Superior temporal gyrus (tissue), 1 donor: ENCODE measurements around the gene RGS8.

ENCODE experiments used
- DNase-seq: peaks from one replicate; pipeline ENCODE4 v3.0.0-alpha.2; 2016; ENCODE audit errors: extremely low spot score

The RGS8 gene

GRCh38 chr1:182684116-182684828 lies at the start of gene RGS8:
RGS8 (minus strand) TSS chr1:182684587; CDS start chr1:182669649, 14,938 bp downstream.
- DNase-seq = no peak

- no peak for DNase-seq
These were observed 47.6 kb upstream of the RGS8 start for GRCh38 chr1:182731852-182732575.

GRCh38 chr1:182726912-182727311 lies 42.5 kb upstream of the RGS8 start:
- no peak for DNase-seq

GRCh38 chr1:182725259-182726255 lies 41.2 kb upstream of the RGS8 start:
- no peak for DNase-seq

GRCh38 chr1:182724215-182724614 lies 39.8 kb upstream of the RGS8 start:
- DNase-seq = no peak

GRCh38 chr1:182723200-182723599 lies 38.8 kb upstream of the RGS8 start:
- DNase-seq = no peak

GRCh38 chr1:182721525-182721924 lies 37.1 kb upstream of the RGS8 start:
- no peak for DNase-seq

GRCh38 chr1:182720463-182720862 lies 36.1 kb upstream of the RGS8 start:
- no peak for DNase-seq

- no peak for DNase-seq
These were observed 35.2 kb upstream of the RGS8 start for GRCh38 chr1:182719553-182719952.

GRCh38 chr1:182718311-182718710 lies 33.9 kb upstream of the RGS8 start:
- DNase-seq = no peak

- DNase-seq = no peak
These were observed 32.6 kb upstream of the RGS8 start for GRCh38 chr1:182716740-182717720.

GRCh38 chr1:182715531-182715930 lies 31.1 kb upstream of the RGS8 start:
- no peak for DNase-seq

- no peak for DNase-seq
These were observed 30.2 kb upstream of the RGS8 start for GRCh38 chr1:182714546-182714945.

- no peak for DNase-seq
These were observed 29.6 kb upstream of the RGS8 start for GRCh38 chr1:182713939-182714338.

- no peak for DNase-seq
These were observed 29.1 kb upstream of the RGS8 start for GRCh38 chr1:182713492-182713891.

- DNase-seq = no peak
These were observed 25.5 kb upstream of the RGS8 start for GRCh38 chr1:182709855-182710254.

GRCh38 chr1:182709225-182709764 lies 24.9 kb upstream of the RGS8 start:
- DNase-seq = no peak

GRCh38 chr1:182707122-182707521 lies 22.7 kb upstream of the RGS8 start:
- DNase-seq = peak; percentile 55

- DNase-seq = no peak
These were observed 20.3 kb upstream of the RGS8 start for GRCh38 chr1:182704677-182705076.

- DNase-seq = no peak
These were observed 19.2 kb upstream of the RGS8 start for GRCh38 chr1:182703539-182703938.
